GM19099 (cell line): ENCODE results near the gene KIF1A.

ENCODE experiments used
- POLR2A ChIP-seq: IDR thresholded peaks from 3 replicates; pipeline ENCODE4 v1.6.1; 2011; ENCODE audit warnings: low read depth; ENCODE audit not compliant: insufficient read length; ENCODE audit errors: extremely low read depth

Gene KIF1A

GRCh38 chr2:240737512-240737911, 82.5 kb downstream of the KIF1A start:
- TF ChIP-seq POLR2A: no peak

GRCh38 chr2:240736281-240737250, 83.5 kb downstream of the KIF1A start:
- TF ChIP-seq POLR2A: no peak

GRCh38 chr2:240735476-240735875, 84.5 kb downstream of the KIF1A start:
- TF ChIP-seq POLR2A: no peak

GRCh38 chr2:240734756-240735155, 85.3 kb downstream of the KIF1A start:
- no peak for TF ChIP-seq POLR2A

GRCh38 chr2:240733803-240734495, 86.1 kb downstream of the KIF1A start:
- no peak for TF ChIP-seq POLR2A

GRCh38 chr2:240732911-240733622, 87.0 kb downstream of the KIF1A start:
- TF ChIP-seq POLR2A: no peak

GRCh38 chr2:240732184-240732583, 87.8 kb downstream of the KIF1A start:
- no peak for TF ChIP-seq POLR2A

GRCh38 chr2:240731178-240731545, 88.9 kb downstream of the KIF1A start:
- no peak for TF ChIP-seq POLR2A

GRCh38 chr2:240730501-240731177, 89.4 kb downstream of the KIF1A start:
- no peak for TF ChIP-seq POLR2A

GRCh38 chr2:240728827-240729226, 91.2 kb downstream of the KIF1A start:
- no peak for TF ChIP-seq POLR2A

- no peak for TF ChIP-seq POLR2A
Observed at GRCh38 chr2:240728361-240728760, 91.7 kb downstream of the KIF1A start.

- TF ChIP-seq POLR2A: no peak
Observed at GRCh38 chr2:240727913-240728312, 92.1 kb downstream of the KIF1A start.

GRCh38 chr2:240727439-240727838, 92.6 kb downstream of the KIF1A start:
- TF ChIP-seq POLR2A: no peak

- no peak for TF ChIP-seq POLR2A
Observed at GRCh38 chr2:240726876-240727275, 93.1 kb downstream of the KIF1A start.

GRCh38 chr2:240725671-240726070, 94.3 kb downstream of the KIF1A start:
- TF ChIP-seq POLR2A: no peak

- no peak for TF ChIP-seq POLR2A
Observed at GRCh38 chr2:240725266-240725665, 94.8 kb downstream of the KIF1A start.

GRCh38 chr2:240724431-240724830, 95.6 kb downstream of the KIF1A start:
- no peak for TF ChIP-seq POLR2A
